GM12878 (cell line): ENCODE data around the gene MVP. TPM values are rescaled to one million over a fixed set of nuclear protein-coding genes. Genes with fewer than 3 reads are reported as not detected.
A peak's percentile ranks its signal among the peaks of the same experiment; 100 is the strongest.

Experiments used
- ASH2L ChIP-seq: fragments of 300-600, 200-600 bp; sonication (generic); IDR thresholded peaks from 2 replicates; pipeline ENCODE4 v1.6.1; 2017; ENCODE audit warnings: low read depth, mild to moderate bottlenecking, borderline replicate concordance
- BHLHE40 ChIP-seq, 2 experiments: fragments of 450-650 bp in 1 of 2; IDR thresholded peaks; 2 replicates each; pipeline ENCODE4 v1.6.1; 2011 to 2017; ENCODE audit warnings: low read depth in 2 of 2, borderline replicate concordance in 1 of 2, improper control_type of control experiment in 1 of 2, low read length in 1 of 2, mild to moderate bottlenecking in 1 of 2
- FOXM1 ChIP-seq: IDR thresholded peaks from 2 replicates; pipeline ENCODE4 v1.6.1; 2012; ENCODE audit warnings: low read depth, mild to moderate bottlenecking, inconsistent platforms, low read length, moderate library complexity
- HDGF ChIP-seq: fragments of 450-650 bp; IDR thresholded peaks from 2 replicates; pipeline ENCODE4 v1.6.1; 2016; ENCODE audit warnings: antibody characterized with exemption
- polyA plus RNA-seq, 11 experiments: library from polyadenylated mRNA; depleted of rRNA in 4 of 11; unstranded in 6 of 11; stranded (reverse) in 5 of 11; fragments of >200 nt; fragmentation: Nextera tagmentation in 4 of 11; fragmentation: Illumina TruSeq in 1 of 11; extraction: Ambion mirVana in 4 of 11; extraction: Trizol in 1 of 11; gene quantifications; 1 replicate in 1 of 11; 2 replicates in 10 of 11; pipeline versions ENCODE4 v1.2.1 to v1.2.3, GENCODE V29; 2011 to 2016; ENCODE audit warnings: inconsistent platforms in 2 of 11, missing spikeins in 2 of 11, low read depth in 1 of 11
- total RNA-seq, 4 experiments: library from RNA; depleted of rRNA in 3 of 4; stranded (reverse); fragments of >200 nt in 3 of 4; fragmentation: Illumina TruSeq in 1 of 4; extraction: Trizol in 1 of 4; gene quantifications; 2 replicates each; pipeline versions ENCODE4 v1.2.1 to v1.2.3, GENCODE V29; 2013 to 2021
- TF ChIP-seq, protein P1 (sequence below): fragments of 450-650 bp; IDR thresholded peaks from 2 replicates; pipeline ENCODE4 v1.6.1; 2017; ENCODE audit warnings: mild to moderate bottlenecking, moderate library complexity
- TF ChIP-seq, protein P2 (sequence below), 3 experiments: IDR thresholded peaks in 2 of 3; conservative IDR thresholded peaks in 1 of 3; 2 replicates each; pipeline ENCODE4 v1.5.1; 2011; ENCODE audit warnings: low read depth in 3 of 3, low read length in 3 of 3, mild to moderate bottlenecking in 3 of 3, control low read depth in 2 of 3, moderate library complexity in 2 of 3, inconsistent platforms in 1 of 3, mixed read lengths in 1 of 3; ENCODE audit not compliant: control insufficient read depth in 2 of 3, insufficient read depth in 1 of 3; ENCODE audit errors: extremely low read depth in 1 of 3
- TF ChIP-seq, protein P3 (sequence below): fragments of 150-350 bp; IDR thresholded peaks from 2 replicates; pipeline ENCODE4 v1.6.1; 2014; ENCODE audit warnings: mild to moderate bottlenecking, low read depth, low read length

MVP gene
- total and polyA plus RNA-seq, 10 of the 15 experiments (the other 5 are each of a cell fraction or from before 2014, with no cell fraction given) = 0.98 to 74.2 (median 54.7) TPM

DNA sequence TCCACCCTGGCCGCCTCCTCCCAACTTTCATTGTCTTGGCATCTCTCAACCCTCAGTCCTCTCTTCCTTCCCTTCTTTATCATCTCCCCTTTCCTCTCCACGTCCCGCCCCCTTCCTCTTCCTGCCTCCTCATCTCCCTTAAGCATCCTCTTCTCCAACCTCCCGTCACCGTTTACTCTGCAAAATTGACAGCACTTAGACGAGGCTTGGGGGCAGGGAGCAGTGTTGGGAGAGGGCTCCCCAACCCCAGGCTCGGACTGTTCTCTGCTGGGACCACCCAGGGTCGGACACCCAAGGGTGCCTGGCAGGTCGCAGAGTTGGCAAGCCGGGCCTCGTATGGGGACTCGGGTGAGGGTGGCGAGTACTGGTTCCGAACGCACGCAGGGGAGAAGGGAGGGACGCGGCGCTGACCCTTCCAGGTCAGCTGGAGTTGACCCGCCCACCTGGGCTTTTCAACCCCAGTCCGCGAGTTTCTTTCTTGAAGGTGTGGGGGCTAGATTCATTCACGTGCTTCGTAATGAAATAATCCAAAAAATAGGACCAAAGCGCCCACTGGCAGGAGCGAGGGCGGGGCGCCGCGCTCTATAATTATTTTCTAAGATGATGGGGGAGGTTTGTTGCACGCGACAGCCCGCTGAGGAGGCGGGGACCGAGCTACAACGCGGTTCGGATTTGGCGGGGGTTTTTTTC, 5.1 kb upstream of the MVP start (continued):
- TF ChIP-seq, protein P1, sequence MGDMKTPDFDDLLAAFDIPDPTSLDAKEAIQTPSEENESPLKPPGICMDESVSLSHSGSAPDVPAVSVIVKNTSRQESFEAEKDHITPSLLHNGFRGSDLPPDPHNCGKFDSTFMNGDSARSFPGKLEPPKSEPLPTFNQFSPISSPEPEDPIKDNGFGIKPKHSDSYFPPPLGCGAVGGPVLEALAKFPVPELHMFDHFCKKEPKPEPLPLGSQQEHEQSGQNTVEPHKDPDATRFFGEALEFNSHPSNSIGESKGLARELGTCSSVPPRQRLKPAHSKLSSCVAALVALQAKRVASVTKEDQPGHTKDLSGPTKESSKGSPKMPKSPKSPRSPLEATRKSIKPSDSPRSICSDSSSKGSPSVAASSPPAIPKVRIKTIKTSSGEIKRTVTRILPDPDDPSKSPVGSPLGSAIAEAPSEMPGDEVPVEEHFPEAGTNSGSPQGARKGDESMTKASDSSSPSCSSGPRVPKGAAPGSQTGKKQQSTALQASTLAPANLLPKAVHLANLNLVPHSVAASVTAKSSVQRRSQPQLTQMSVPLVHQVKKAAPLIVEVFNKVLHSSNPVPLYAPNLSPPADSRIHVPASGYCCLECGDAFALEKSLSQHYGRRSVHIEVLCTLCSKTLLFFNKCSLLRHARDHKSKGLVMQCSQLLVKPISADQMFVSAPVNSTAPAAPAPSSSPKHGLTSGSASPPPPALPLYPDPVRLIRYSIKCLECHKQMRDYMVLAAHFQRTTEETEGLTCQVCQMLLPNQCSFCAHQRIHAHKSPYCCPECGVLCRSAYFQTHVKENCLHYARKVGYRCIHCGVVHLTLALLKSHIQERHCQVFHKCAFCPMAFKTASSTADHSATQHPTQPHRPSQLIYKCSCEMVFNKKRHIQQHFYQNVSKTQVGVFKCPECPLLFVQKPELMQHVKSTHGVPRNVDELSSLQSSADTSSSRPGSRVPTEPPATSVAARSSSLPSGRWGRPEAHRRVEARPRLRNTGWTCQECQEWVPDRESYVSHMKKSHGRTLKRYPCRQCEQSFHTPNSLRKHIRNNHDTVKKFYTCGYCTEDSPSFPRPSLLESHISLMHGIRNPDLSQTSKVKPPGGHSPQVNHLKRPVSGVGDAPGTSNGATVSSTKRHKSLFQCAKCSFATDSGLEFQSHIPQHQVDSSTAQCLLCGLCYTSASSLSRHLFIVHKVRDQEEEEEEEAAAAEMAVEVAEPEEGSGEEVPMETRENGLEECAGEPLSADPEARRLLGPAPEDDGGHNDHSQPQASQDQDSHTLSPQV = no peak
- TF ChIP-seq BHLHE40 (IDR thresholded peaks at IDR 0.05; ENCODE audit: borderline replicate concordance in 1 of 2, low read depth in 2 of 2, low read length in 1 of 2) = peak in 1 of 2 experiments; percentile 68; a peak in 2 of 4 replicates
- no peak for TF ChIP-seq ASH2L
- no peak for TF ChIP-seq FOXM1
- TF ChIP-seq HDGF = peak; percentile 64
- TF ChIP-seq, protein P2, sequence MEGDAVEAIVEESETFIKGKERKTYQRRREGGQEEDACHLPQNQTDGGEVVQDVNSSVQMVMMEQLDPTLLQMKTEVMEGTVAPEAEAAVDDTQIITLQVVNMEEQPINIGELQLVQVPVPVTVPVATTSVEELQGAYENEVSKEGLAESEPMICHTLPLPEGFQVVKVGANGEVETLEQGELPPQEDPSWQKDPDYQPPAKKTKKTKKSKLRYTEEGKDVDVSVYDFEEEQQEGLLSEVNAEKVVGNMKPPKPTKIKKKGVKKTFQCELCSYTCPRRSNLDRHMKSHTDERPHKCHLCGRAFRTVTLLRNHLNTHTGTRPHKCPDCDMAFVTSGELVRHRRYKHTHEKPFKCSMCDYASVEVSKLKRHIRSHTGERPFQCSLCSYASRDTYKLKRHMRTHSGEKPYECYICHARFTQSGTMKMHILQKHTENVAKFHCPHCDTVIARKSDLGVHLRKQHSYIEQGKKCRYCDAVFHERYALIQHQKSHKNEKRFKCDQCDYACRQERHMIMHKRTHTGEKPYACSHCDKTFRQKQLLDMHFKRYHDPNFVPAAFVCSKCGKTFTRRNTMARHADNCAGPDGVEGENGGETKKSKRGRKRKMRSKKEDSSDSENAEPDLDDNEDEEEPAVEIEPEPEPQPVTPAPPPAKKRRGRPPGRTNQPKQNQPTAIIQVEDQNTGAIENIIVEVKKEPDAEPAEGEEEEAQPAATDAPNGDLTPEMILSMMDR (IDR thresholded peaks at IDR 0.05 in 2 of 3, conservative IDR thresholded peaks at IDR 0.05 in 1 of 3; ENCODE audit: control insufficient read depth in 2 of 3, extremely low read depth in 1 of 3, insufficient read depth in 1 of 3, low read depth in 3 of 3, low read length in 3 of 3) = no peak
- TF ChIP-seq, protein P3, sequence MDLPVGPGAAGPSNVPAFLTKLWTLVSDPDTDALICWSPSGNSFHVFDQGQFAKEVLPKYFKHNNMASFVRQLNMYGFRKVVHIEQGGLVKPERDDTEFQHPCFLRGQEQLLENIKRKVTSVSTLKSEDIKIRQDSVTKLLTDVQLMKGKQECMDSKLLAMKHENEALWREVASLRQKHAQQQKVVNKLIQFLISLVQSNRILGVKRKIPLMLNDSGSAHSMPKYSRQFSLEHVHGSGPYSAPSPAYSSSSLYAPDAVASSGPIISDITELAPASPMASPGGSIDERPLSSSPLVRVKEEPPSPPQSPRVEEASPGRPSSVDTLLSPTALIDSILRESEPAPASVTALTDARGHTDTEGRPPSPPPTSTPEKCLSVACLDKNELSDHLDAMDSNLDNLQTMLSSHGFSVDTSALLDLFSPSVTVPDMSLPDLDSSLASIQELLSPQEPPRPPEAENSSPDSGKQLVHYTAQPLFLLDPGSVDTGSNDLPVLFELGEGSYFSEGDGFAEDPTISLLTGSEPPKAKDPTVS = no peak
- TF ChIP-seq, all 136 proteins: peak for 2
